Measurements from ENCODE around the gene LHPP.

- TF ChIP-seq, protein P1, sequence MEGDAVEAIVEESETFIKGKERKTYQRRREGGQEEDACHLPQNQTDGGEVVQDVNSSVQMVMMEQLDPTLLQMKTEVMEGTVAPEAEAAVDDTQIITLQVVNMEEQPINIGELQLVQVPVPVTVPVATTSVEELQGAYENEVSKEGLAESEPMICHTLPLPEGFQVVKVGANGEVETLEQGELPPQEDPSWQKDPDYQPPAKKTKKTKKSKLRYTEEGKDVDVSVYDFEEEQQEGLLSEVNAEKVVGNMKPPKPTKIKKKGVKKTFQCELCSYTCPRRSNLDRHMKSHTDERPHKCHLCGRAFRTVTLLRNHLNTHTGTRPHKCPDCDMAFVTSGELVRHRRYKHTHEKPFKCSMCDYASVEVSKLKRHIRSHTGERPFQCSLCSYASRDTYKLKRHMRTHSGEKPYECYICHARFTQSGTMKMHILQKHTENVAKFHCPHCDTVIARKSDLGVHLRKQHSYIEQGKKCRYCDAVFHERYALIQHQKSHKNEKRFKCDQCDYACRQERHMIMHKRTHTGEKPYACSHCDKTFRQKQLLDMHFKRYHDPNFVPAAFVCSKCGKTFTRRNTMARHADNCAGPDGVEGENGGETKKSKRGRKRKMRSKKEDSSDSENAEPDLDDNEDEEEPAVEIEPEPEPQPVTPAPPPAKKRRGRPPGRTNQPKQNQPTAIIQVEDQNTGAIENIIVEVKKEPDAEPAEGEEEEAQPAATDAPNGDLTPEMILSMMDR (IDR thresholded peaks at IDR 0.05), result no peak
- TF ChIP-seq POLR2A (IDR thresholded peaks at IDR 0.05), result no peak
Observed at GRCh38 chr10:124498056-124498455, 36.4 kb downstream of the LHPP start.

Measured in transverse colon (tissue), 3 donors.